Stimulated activated CD4-positive, alpha-beta T cell treated with anti-CD3 and anti-CD28 coated beads, Interleukin-2, amount 100 ng/mL, for 24 hours (primary cell): Measurements from ENCODE around the gene SVEP1.
"Not testable (repeated sequence)": the region's sequence is repeated elsewhere in the genome, so short reads cannot be mapped to it uniquely, and the experiment has no call there.

Experiments used
- DNase-seq, 2 donors: peaks; one replicate each; pipeline ENCODE4 v3.0.0-alpha.2; 2020

SVEP1 gene

DNA sequence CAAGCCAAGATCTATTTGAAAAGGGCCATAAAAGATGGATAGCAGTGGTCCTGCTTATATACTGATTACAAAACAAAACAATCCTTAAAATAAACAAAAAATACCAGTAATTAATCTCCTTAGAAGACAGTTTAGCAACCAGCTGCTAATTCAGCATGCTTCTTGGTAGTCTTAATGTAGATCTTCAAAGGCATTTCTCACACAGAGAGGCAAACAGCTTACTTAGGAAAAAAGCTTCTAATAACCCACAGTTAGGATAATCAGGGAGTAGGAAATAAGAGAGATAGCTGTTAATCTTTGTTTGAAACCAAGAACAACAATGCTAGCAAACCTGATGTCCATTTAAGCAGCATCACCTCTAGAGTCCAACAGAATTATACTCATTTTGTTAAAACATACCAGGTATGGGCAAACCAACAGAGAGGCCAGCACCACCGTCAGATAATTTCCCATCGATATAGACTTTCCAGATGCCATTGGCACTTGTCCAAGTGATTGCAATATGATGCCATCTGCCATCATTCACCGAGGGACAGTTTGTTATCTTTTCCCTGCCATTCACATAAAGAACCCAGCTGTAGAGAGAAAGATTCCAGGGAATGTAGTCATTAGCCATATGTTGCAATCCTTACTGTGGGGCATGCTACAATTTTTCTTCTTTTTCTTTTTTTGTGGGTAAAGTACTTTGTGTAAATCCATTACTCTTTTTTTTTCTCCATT, 136.2 kb downstream of the SVEP1 start:
- no peak for DNase-seq

DNA sequence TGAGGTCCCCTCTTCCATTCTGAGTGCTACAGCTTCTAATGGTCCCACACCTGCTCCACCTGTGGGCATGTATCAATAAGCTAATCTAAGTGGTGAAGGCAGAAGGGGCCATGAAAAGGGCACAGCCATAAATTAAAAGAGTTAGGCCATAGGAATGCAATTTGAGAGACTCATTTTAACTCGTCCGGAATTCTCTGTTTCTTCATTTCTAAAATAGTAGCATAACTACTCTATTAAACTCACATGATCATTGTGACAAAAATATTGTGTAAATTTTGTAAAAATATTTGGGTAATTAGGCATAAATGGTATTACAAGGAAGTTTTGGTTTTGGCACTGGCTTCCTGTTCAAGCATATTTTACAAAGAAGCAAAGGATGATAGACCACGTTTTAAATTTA, 138.7 kb downstream of the SVEP1 start:
- DNase-seq, result no peak

DNA sequence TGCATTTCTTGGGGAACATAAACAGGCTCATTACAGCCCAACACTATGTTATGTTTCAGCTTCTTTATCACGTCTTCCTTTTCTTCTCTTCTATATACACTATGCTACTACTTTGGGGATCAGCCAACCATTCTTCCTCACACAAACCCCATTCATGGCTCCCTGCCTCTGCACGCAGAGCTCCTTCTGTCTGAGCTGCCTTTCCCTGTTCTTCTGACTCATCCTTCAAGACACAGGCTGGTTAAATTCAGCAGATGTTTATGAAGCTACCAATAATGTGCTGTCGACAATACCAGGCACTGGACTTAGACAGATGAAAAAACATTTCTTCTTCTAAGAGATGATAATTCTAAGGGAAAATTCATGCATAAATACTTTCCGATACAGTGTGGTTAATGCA, 139.4 kb downstream of the SVEP1 start:
- no peak for DNase-seq

DNA sequence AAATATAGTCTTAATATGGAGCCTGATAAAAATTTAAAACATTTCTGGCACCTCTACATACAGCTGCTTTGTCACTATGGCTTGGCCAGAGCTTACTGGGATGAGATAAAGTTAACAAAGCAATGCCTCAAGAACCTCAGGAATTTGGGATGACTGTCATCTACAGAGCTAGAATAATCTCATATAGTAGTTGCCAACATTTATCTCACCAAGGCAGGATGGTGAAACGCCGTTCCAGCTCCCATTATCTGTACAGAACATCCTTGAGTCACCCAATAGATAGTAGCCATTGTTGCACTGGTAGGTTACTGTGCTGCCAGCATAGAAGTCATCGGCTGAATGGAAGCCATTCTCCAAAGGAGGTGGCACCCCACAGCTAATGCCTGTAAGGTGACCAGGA, 147.3 kb downstream of the SVEP1 start:
- no peak for DNase-seq

DNA sequence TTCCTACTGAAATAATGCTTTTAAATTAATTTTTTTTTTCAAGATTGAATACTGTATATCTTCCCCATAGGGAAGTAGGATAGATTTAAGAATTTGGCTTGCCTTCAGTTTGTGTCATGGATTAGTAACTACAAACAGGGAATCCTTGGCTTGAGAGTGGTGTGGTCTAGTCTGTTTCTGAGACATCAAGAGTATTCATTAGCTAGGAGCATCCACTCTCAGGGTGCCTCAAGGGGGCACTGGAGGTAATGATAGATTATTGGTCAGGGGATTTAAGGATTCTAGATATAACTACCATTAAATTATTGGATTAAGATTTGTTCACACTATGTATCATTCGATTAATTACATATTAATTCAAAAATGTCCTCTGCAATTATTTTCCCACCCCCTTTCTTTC, 150.1 kb downstream of the SVEP1 start:
- no peak for DNase-seq

DNA sequence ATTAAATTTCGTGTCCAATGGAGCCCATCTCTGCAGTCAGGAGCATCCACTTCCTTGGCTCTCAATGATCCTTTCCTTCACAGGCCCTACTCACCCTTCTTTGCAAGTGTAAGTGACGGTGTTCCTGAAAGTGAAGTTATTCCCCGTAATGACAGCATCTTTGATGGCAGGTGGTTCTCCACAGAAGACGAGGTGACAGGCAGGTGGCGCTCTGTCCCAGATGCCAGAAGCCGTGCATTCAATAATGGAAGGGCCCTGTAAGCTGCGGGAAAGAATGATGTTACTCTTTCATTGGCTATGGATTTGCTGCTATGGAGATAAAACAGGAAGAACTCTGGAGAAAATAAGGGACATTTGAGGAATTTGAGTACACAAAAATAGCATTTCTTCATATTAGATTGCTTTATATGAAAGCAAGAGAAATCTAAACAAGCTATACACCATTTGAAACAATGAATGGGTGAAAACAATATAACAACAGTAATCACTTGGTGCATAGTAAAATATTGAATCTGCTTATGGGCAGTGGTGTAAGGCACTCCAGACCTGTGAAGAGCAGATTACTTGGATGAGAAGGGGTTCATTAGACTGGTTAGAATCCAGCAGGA, 151.9 kb downstream of the SVEP1 start:
- DNase-seq, result peak in 1 of 2 donors; percentile 48

DNA sequence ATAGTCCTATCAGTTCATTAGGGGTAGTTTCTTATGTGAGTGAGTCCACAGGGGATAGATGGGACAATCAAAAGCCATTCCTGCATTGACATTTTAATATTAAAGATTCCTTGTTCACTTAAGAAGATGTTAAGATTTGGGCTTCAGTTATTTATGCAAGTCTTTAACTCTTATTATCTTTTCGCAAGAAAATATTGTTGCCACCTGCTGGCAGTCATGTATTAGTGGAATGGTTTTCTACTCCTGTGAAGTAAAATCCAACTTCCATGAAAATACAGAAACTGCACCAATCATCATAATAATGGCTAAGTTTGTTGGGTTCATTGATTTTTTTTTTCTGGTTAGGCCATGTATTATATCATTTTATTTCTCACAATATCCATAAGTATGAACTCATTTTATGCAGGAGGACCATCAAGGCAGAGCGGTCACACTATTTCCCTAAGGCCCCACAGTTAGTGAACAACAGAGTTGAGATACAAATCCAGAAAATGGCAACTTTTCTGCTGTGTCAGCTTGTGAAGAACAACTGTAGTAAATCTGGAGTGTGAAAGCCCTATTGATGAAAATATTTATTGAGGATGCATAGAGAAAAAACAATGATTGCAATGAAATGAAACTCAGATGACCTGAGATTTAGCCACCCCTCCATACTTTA, 153.4 kb downstream of the SVEP1 start:
- no peak for DNase-seq

DNA sequence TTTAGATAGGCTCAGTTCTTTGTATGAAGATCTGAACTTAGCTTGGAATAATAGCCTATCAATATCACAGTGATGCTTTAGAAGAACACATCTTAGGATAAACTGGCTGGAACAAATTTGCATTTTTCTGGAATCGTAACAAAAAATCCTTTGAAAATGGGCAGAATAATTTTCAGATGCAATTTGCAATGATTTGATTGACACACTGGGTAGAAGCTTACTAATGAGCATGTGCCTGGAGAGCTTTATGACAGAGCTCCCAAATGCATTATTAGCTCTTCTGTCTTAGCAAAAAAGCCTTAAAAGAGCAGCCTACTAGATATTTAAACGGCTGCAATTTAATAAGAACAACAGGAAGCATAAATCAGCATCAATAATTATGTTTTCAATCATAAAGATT, 165.1 kb downstream of the SVEP1 start:
- no peak for DNase-seq

DNA sequence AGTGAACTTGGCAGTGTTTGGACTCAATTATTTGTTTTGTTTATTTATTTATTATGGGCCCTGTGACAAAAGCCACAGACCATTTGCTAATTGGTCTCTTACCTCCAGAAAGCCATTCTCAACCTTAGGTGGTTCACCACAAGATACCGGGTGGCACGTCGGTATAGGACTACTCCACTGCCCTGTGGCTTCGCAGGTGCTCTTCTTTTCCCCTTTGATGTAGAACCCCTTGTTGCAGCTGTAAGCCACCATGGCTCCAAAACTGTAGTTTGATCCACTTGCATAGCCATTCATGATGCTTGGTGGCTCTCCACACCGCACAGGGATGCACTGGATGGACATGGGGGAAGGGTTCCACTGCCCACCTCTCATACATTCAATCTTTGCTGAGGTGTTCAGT, 168.6 kb downstream of the SVEP1 start:
- no peak for DNase-seq

DNA sequence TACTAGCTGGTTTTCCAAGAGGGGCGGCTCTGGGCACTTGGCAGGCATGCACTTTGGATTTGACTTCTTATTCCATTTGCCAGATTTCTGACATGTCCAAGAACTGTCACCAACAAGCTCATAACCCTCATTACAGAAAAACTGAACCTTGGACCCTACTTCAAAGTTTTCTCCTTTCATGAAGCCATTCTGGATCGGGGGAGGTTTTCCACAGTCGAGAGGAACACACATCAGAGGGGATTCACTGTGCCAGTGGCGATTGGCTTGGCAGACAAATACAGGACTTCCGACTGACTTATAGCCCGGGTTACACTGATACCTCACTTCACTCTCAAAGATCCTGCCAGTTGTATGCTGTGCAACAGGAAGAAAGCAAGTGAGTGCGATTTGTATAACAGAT, 170.9 kb downstream of the SVEP1 start:
- no peak for DNase-seq

DNA sequence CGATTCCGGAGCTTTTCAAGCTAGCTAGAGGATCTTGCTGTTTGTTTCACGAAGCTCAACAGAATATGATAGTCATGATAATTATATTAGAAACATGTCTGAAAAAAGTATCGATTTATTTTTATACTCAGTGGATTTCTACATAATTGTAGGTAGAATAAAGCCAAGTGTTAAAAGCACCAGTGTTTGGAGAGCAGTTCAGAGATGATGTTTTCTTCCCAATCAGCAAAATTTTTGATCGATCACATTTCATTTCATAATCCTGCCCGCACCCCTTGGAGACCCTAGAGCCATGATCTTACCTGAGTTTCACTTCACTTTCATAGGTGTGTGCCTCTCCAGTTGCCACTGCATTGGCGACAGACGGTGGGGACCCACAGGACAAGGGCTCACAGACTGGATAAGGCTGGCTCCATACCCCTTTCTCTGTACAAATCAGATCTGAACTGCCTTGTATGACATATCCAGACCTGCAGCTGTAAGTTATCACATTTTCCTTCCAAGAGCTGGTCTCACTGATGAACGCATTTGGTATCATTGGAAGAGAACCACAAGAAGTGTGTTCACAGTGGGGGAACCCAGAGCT, 173.6 kb downstream of the SVEP1 start:
- DNase-seq, result no peak

DNA sequence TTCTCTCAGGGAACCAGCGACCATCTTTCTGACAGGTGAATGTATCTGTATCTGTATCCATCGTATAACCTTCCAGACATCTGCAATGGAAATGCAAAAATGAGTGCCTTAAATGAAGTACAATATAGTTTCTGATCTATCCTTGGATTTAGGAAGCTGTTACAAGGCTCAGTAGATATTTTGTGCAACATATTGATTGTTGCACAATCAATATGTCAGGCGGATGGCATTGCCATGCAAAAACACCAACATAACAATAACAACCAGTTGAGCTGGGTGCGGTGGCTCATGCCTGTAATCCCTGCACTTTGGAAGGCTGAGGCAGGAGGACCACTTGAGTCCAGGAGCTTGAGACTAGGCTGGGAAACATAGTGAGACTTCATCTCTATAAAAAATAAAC, 175.1 kb downstream of the SVEP1 start:
- no peak for DNase-seq

DNA sequence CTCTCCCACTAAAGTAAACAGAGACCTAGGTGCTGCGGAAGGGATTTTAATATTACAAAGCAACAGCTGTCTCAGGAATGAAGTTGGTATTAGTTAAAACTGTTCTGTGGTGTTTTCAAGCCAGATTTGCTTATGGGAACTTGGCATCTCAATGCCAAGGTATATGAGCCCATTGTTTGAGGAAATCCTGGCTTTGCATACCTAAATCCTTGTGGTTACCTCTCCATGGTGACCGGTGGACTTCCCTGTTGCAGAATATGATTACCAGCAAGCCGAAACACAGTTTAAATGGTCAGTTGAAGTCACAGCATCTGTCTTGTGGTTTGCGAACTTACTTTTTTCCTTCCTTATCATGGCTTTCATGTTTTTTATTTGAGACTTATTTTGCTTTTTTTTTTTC, 179.6 kb downstream of the SVEP1 start:
- no peak for DNase-seq

DNA sequence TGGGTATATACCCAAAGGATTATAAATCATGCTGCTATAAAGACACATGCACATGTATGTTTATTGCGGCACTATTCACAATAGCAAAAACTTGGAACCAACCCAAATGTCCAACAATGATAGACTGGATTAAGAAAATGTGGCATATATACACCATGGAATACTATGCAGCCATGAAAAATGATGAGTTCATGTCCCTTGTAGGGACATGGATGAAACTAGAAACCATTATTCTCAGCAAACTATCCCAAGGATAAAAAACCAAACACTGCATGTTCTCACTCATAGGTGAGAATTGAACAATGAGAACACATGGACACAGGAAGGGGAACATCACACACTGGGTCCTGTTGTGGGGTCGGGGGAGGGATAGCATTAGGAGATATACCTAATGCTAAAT, 180.5 kb downstream of the SVEP1 start:
- not testable (repeated sequence) for DNase-seq

DNA sequence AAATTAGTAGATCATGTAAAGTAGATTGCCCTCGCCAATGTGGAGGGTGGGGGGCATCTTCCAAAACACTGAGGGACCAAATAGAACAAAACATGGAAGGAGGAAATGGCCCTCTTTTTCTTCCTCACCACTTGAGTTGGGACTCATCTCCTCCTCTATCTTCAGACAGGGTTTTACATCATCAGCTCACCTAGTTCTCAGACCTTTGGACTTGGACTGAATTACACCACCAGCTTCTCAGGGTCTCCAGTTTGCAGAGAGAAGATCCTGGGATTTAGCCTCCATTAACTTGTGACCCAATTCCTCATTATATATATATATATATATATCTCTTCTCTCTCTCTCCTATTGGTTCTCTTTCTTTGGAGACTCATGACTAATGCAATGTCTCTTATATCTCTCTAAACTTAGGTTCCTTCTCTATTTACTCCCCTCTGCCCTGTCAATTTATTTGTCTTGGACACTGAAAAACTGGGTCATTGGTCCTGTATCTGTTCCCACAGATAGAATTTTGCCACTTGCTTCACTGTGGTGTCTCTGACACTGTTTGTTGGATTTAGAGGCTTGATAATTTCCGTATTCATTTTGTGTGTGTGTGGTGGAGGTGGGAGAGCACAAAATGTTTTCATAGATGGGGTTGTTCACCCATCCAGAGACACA, 187.6 kb downstream of the SVEP1 start:
- DNase-seq, result no peak

DNA sequence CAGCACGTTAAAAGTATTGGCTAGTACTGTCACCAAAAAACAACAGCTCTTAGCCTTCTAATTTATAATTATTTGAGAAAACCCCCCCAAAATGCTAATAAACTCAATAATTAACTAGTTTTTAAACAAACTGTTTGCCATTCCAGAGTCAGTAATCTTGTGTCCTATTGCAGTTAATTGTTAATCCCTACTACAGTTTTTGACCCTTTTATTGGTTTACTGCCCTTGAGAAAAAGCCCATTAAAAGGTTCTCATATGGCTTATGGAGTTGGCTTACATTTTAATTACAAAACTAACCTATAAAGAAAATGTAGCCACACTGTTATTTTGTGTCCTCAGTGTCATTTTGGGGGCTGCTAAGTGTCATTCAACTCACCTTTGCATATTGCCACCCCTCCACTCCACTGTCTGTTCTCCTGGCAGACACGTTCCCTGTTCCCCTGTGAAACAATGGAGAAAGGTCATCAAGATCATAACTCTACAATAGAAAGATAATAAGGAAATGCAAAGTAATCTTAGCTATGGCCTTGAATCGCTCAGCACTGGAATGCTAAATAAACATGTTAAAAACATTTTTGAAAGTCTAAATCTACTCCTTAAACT, 190.3 kb downstream of the SVEP1 start:
- no peak for DNase-seq

DNA sequence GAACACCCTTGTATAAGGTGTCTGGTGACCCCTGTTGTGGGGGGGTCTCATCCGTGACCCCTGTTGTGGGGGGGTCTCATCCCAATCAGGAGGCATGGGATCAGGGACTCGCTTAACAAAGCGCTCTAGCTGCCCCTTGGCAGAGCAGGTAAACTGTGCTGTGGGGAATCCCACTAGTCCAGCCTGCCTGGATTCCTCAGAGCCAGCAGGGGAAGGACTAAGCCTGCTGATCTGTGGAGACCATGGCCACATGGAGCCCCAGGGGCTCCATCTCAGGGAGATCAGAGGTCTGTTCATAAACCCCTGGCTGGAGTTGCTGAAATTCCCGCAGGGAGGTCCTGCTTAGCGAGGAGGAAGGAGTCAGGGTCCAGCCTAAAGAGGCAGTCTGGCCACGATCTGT, 196.1 kb downstream of the SVEP1 start:
- DNase-seq, result no peak

DNA sequence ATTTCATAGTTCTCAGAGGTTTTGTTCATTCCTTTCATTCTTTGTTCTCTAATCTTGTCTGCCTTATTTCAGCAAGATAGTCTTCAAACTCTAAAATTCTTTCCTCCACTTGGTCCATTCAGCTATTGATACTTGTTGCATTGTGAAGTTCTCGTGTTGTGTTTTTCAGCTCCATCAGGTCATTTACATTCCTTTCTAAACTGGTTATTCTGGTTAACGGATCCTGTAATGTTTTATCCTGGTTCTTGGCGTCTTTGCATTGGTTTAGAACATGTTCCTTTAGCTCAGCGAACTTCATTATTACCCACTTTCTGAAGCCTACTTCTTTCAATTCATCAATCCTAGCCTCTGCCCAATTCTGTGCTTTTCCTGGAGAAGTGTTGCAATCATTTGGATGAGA, 196.8 kb downstream of the SVEP1 start:
- no peak for DNase-seq

DNA sequence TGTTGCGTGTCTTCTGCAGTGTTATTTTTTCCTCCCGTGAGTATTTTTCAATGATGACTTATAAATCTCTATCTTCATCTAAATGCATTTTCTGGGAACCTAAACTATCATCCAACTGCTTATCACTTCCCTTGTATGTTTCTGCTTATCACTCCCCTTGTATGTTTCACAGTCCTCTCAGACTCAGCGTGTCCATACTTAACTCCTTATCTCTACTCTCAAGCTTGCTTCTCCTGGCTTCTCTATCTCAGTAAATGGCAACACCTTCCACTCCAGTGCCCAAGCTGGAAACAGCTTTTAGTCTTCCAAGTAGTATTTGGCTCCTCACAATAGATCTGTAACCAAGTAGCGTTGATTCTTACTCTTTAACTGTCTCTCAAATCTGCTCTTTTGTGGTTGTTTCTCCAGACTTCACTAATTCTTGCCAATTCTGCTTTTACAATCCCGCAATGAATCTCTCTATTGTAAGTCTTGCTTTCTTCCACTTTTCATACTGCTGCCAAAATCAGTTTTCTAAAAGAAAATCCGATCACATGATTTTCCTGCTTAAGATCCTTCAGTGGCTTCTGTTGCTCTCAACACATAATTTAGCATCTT, 208.0 kb downstream of the SVEP1 start:
- DNase-seq, result no peak

DNA sequence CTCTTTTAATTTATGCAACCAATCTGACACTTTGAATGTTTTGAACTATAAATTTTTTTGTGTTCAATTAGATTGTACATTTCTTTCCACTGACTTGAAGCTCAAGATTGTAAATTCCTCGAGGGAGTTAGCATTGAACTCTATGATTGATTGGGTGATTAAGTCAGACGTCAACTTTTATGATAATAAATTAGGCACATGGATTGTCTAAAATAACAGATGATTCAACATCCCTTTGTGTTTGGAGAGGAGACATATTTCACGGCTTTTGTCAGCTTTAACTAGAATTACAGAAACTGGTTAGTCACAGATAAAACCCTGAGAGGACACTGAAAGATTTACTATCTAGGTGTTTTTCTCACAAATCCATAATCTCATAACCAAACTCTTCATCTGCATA, 209.2 kb downstream of the SVEP1 start:
- no peak for DNase-seq

DNA sequence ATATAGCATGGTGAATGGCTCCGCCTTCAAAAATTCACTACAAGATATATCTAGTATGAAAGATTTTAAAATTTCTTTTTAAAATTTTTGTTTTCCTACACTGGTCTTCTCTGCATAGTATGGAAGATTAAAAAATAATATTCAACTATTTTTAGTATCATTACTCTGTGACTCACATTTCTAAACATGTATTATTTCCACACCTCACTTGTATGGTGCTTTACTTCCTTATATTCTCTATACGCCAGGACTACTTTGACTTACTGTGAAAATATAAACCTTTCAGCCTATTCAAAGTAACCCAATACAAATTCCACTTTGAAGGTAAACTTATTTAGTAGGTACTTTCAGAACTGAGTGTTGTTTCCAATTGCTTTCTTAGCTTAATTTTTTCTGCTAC, 215.1 kb downstream of the SVEP1 start:
- DNase-seq, result no peak

DNA sequence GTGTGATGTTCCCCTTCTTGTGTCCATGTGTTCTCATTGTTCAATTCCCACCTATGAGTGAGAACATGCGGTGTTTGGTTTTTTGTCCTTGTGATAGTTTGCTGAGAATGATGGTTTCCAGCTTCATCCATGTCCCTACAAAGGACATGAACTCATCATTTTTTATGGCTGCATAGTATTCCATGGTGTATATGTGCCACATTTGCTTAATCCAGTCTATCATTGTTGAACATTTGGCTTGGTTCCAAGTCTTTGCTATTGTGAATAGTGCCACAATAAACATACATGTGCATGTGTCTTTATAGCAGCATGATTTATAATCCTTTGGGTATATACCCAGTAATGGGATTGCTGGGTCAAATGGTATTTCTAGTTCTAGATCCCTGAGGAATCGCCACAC, 220.5 kb downstream of the SVEP1 start:
- DNase-seq, result not testable (repeated sequence)

DNA sequence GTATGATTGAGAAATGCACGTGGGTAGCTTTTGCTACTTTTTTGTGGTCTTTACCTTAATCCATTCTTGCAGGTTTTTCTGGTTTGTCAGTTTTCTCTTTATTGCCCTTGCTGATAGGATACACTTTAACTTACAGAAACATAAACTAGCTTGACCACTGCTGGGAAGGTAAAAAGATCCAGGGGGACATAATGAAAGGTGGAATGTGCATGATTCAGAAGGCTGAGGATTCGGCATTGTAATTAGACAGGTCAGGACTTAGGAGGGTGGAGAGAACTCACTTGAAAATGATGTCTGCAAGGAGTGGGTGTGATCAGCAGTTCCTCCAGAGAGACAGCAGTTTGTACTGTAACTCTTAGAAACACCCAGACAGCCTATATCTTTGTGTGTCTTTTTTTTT, 222.0 kb downstream of the SVEP1 start:
- no peak for DNase-seq
